HG03045 (cell line): ENCODE results near the gene FAM3D.

Experiments used
- ATAC-seq: cut with Tn5 transposase; IDR thresholded peaks from one replicate; pipeline ENCODE4 v1.9.1; 2021; ENCODE audit warnings: mild to moderate bottlenecking, moderate library complexity; ENCODE audit not compliant: unreplicated experiment

The FAM3D gene

DNA sequence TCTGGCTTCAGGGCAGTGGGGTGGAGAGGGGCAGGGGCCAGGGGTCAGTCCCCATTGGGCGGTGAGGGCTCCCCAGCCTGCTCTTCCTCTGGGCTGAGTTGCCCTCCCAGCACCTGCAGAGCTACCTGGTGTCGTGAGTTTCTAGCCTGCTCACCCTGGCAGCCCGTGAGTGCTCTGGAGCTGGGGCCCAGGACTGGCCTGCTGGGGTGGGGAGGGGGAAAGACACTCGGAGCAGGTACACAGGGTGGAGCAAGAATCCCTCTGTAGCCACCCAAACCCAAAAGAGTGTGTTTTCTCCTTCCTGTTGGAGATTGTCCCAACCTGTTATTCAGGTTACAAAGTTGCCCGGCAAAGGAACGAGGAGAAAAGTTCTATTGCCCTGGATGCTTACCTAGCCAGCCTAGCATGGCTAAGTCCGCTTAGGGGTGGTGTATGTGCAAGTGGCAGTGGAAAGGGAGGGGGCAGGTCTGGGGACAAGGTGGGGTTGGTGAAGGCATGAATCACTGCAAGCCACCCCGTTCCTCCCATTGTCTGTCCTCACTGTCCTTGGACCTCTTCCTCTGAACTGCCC lies 8.9 kb downstream of the FAM3D start:
- no peak for ATAC-seq

DNA sequence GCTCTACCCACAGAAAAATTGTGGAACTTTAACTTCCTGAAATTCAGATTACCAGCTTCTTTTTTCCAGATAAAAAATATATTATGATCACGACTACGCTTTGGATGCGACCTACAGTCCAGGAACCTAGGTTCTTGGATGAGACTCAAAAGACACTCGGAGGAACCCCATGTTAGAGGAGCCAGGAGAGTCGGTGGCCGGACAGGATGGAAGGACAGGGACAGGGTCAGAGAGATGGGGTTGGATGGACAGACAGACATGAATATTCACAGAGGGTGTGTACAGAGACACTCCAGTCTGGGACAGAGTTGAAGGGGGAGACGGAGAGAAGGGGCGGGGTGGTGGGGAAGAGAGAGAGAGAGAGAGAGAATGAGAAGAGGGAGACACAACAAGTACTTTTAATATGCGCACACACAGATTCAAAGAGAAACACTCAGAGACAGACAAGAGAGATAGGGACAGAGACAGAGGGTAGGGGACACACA lies 9.5 kb downstream of the FAM3D start:
- no peak for ATAC-seq

- ATAC-seq: no peak
These were observed 9.9 kb downstream of the FAM3D start for GRCh38 chr3:58656631-58657030.

GRCh38 chr3:58654466-58654865 lies 12.1 kb downstream of the FAM3D start:
- ATAC-seq: no peak

DNA sequence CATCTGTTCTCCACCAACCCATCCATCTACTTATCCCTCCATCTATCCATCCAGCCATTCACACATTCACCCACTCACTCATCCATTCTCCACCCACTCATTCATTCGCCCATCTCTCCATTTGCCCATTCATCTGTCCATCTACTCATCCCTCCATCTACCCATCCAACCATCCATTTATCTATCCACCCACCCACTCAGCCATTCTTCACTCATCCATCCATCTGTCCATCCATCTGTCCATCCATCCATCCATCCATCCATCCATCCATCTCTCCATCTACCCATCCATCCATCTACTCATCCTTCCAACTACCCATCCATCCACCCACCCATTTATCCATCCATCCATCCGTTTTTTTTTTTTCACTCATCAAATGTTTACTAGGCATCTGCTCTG lies 13.9 kb downstream of the FAM3D start:
- ATAC-seq: no peak

- no peak for ATAC-seq
These were observed 15.3 kb downstream of the FAM3D start for GRCh38 chr3:58651276-58651675.

DNA sequence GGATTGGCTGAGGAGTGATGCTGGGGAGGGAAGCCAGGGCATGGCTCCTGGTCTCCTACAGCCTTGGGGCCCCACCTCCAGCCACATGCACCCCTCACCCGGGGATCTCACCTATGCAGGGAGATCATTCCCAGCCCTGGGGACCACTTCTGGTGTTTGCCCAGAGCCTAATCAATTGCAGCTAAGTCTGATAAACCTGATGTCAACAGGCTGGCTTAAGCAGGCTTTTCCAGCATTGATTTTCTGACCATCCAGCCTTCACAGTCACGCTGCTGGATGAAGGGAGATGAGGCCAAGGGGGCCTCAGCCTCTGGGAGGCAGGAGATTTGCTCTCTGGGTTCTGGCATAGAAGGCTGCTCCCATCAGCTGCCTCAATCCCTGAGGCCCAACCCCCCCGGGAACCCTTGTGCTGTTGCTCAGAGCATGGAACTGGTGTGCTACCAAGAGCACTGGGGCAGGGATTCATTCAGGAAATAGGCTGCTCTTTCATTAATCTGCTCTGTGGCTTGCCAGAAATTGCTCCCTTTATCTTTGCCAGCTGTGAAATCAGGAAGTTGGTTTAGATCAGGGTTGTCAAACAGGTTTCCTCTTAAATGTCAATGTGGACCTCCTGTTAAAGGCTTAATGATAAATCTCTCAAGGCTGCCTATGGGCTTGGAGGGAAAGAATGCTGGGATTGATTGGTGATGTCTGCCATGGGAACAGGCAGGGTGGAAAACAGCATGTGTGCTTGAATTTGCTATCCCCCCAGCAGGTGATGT lies 19.0 kb downstream of the FAM3D start:
- ATAC-seq: no peak

DNA sequence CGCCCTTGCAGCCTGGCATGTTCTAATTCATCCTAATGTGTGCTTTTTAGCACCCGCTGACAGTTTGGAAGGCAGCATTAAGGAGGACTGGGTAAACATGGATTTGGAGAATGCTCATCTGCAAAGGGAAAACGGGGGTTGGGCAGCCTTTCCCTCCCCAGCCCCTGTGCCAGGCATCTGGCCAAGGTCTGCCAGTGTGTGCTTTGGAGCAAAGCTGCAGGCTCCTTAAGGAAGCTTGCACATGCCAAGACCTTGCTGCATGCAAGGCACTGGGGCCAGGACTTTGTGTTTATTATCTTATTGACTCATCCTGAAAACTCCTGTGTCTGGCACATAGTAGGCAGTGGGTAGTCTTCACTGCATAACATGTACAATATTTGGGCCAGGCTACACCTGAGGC lies 20.1 kb downstream of the FAM3D start:
- ATAC-seq: no peak

GRCh38 chr3:58645726-58646125 lies 20.8 kb downstream of the FAM3D start:
- ATAC-seq: no peak

DNA sequence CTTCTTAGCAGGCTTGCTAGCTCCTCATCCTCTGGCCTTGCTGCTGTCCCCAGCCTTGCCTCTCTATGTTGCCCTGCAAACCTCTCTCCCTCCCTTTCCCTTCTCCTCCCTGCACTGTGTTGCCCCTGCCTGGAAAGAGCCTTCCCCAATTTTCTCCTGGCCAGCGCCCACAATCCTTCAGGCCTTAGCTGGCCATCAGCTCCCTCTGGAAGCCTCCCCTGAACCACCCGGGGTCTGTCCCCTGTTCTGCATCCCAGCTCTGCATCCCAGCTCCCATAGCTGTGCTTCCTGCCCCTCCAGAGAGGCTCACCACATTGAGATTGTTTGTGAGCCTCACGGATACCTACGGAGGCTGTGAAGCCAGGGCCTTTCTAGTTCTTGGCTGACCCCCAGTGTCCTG lies 23.7 kb downstream of the FAM3D start:
- no peak for ATAC-seq

DNA sequence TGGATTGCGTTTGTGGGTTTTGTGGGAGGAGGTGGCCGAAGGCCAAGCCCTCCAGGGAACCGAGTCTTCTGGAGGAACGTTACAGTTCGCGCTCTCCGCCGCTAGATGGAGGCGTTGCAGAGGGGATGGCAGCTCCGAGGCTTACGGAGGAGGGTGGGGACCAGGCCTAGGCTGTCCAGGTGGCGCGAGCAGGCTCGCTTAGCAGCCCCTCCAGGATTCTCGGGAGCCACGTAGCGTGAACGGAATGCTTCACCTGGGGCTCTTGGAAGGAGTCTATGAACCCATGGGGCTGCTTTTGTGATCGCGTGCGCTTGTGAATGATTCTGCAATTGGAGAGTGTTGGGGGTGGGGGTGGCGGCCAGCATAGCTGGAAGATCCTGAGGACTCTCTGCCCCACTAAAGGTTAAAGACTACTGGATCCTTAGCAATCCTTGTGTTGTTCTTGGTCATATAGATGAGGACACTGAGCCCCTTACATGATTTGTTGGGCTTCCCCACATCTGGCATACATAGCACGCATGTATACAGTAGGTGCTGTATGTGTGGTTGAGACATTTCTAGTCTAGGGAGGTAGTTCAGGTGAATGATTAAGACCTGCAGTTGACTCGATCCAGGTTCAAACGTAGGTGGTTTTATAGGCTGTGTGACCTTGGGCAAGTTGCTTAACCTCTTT lies 25.7 kb downstream of the FAM3D start:
- no peak for ATAC-seq

DNA sequence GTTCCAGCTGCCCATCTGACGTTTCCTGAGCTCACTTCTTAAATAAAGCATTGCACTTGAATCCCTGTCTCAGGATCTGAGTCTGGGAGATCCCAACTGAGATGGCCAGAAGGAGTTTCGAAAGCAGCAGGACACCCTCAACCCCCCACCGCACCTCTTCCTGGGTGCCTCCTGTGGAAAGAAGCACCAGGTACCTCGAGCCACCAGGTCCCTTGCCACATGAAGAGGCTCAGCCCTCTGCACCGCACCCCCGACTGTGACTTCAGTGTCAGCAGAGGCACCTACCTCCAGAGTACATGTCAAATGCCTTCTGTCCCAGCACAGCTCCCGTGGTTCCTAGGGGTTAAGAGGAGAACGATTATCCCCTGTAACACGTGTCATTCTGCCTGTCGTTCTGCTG lies 26.7 kb downstream of the FAM3D start:
- ATAC-seq: no peak

DNA sequence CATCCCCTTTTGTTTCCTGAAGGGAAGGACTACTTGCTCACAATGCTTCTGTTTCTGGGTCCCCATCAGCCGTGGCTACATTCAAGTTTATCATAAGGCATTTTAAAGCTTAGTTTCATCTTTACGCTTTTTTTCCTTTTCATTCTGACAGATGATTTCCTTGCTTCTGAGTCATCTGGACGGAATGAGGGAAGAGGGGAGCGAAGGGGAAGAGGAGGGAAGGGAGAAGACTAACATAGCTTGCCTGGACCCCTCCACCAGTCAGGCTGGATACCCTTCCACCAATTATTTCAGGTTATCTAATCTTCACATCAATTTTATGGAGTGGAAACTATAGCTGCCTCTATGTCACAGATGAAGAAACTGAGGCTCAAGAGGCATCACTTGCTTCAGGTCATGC lies 27.6 kb downstream of the FAM3D start:
- ATAC-seq: no peak

GRCh38 chr3:58638591-58638990 lies 28.0 kb downstream of the FAM3D start:
- ATAC-seq: no peak

GRCh38 chr3:58637509-58637908 lies 29.1 kb downstream of the FAM3D start:
- no peak for ATAC-seq

- ATAC-seq: no peak
These were observed 30.9 kb downstream of the FAM3D start for GRCh38 chr3:58635371-58636285.

DNA sequence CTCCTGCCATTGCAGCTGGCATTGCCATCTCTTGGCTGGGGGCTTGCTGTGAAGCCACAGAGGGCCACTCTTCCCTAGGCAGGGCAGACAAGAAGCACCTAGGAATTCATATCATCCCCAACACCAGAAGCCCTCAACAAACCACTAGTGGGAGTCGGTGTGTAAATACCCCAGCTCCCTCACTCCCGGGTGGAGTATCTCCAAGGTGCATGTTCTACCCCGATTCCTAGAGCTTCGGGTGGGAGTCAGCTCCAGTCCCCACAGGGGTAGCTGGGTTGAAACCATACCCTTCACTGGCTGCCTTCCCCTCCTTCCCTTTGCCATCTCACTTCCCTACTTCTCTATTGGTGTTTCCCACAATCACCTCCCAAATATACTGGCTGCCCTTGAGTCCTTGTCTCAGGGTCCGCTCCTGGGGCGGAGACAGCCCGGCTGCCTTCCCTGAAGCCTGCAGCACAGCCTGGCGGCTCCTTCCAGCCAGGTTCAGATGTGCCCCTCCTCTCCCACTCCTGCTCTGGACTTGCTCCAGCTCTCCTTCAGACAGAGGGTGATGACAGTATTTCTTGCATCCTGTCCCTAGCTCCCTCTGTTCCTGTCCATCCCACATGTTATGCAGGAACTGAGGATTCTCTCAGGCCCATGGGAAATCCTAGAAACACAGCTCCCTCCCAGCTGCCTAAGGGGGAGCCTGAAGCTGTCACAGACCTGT lies 33.3 kb downstream of the FAM3D start:
- ATAC-seq: no peak

- no peak for ATAC-seq
These were observed 34.8 kb downstream of the FAM3D start for GRCh38 chr3:58631742-58632141.

GRCh38 chr3:58630710-58631092 lies 35.9 kb downstream of the FAM3D start:
- ATAC-seq: no peak

DNA sequence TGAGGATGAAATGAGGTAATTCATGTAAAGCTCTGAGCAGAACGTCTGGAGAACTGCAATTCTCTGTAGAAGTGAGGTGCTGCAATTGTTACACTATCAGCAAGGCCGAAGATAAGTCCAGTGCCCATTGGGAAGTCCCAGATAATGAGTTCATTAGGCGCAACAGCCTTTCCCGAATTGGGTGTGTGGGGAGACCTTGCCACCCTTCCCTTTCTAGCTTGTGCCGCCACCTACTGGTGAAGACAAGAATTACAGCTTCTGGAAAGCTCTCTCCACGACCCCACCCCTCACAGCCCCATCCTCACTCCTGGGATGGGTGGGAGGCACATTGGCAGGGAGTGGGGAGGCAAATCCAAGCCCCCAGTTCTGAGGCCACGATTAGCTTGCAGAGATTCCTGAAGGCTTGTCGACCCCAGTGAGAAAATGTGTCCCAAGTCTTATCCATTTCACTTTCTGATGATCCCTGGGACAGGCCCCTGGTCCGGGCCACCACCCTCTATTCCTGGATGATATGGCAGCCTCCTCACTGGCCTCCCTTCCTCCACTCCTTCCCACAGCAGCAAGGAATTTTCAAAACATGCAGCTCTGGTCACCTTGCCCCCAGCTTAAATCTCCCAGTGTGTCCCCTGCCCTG lies 36.4 kb downstream of the FAM3D start:
- no peak for ATAC-seq
